OCI-LY1 (cell line): ENCODE results near the gene SMYD3.

Experiments used
- H2AFZ ChIP-seq: fragments of 200-600 bp; sonication (generic), shearing (Covaris generic); 2 replicates; pipeline ENCODE4 v1.6.0; 2014; ENCODE audit warnings: antibody characterized with exemption, mild to moderate bottlenecking, low read length
- H3F3A ChIP-seq: fragments of 200-600 bp; sonication (generic), shearing (Covaris generic); 2 replicates; pipeline ENCODE4 v1.6.0; 2014; ENCODE audit warnings: mild to moderate bottlenecking, antibody characterized with exemption, low read length, moderate library complexity; ENCODE audit not compliant: insufficient read depth
- H3K27ac ChIP-seq: fragments of 200-600 bp; sonication (generic); 2 replicates; pipeline ENCODE4 v1.5.1; 2014; ENCODE audit warnings: low read length, mixed run types, mild to moderate bottlenecking, low read depth; ENCODE audit not compliant: poor library complexity, severe bottlenecking
- H3K27me3 ChIP-seq: fragments of 200-600 bp; sonication (generic); 2 replicates; pipeline ENCODE4 v1.6.0; 2014; ENCODE audit warnings: antibody characterized with exemption, mild to moderate bottlenecking, low read length, moderate library complexity; ENCODE audit not compliant: insufficient read depth
- H3K36me3 ChIP-seq: fragments of 200-600 bp; sonication (generic); 2 replicates; pipeline ENCODE4 v1.6.1; 2014; ENCODE audit warnings: mild to moderate bottlenecking, antibody characterized with exemption, low read length, moderate library complexity, mixed read lengths; ENCODE audit not compliant: insufficient read depth
- H3K4me1 ChIP-seq: fragments of 200-600 bp; sonication (generic); 2 replicates; pipeline ENCODE4 v1.5.1; 2014; ENCODE audit warnings: mild to moderate bottlenecking, low read length, moderate library complexity; ENCODE audit not compliant: insufficient read depth, severe bottlenecking
- H3K4me2 ChIP-seq: fragments of 200-600 bp; sonication (generic), shearing (Covaris generic); 2 replicates; pipeline ENCODE4 v1.6.1; 2014; ENCODE audit warnings: low read length
- H3K4me3 ChIP-seq: fragments of 200-600 bp; sonication (generic); 2 replicates; pipeline ENCODE4 v1.5.1; 2014; ENCODE audit warnings: low read length, low read depth, mild to moderate bottlenecking, mixed read lengths; ENCODE audit not compliant: poor library complexity, severe bottlenecking
- H3K79me2 ChIP-seq: fragments of 200-600 bp; shearing (Covaris generic); 2 replicates; pipeline ENCODE4 v1.6.1; 2016; ENCODE audit warnings: mixed run types, low read length, mixed read lengths; ENCODE audit not compliant: insufficient read depth
- H3K9ac ChIP-seq: fragments of 200-600 bp; sonication (generic), shearing (Covaris generic); 2 replicates; pipeline ENCODE4 v1.6.1; 2014; ENCODE audit warnings: mild to moderate bottlenecking, low read length, mixed read lengths
- H3K9me2 ChIP-seq: fragments of 200-600 bp; sonication (generic), shearing (Covaris generic); 2 replicates; pipeline ENCODE4 v1.6.1; 2014; ENCODE audit warnings: low read depth, mild to moderate bottlenecking, low read length, mixed read lengths
- H3K9me3 ChIP-seq: fragments of 200-600 bp; shearing (Covaris generic); 2 replicates; pipeline ENCODE4 v1.6.1; 2014; ENCODE audit warnings: low read length, mixed read lengths
- H4K20me1 ChIP-seq: fragments of 200-600 bp; sonication (generic), shearing (Covaris generic); 2 replicates; pipeline ENCODE4 v1.6.0; 2016; ENCODE audit warnings: mild to moderate bottlenecking, low read length; ENCODE audit not compliant: insufficient read depth
- CTCF ChIP-seq: fragments of 200-600 bp; sonication (generic), shearing (Covaris generic); IDR thresholded peaks from 2 replicates; pipeline ENCODE4 v1.5.1; 2017; ENCODE audit warnings: mild to moderate bottlenecking, antibody characterized with exemption, low read length, moderate library complexity, mixed read lengths
- EZH2 ChIP-seq: fragments of 200-600 bp; sonication (generic), shearing (Covaris generic); IDR thresholded peaks from 2 replicates; pipeline ENCODE4 v1.8.0; 2017; ENCODE audit warnings: borderline replicate concordance, mixed run types, mild to moderate bottlenecking, antibody characterized with exemption, low read length, moderate library complexity, mixed read lengths

SMYD3 gene

GRCh38 chr1:245991266-245991665, 515.8 kb downstream of the SMYD3 start:
- TF ChIP-seq CTCF (no peak), EZH2 (no peak)
- Histone ChIP-seq H3K27ac (no peak overlapping the region), H3K9ac (no peak overlapping the region), H3K79me2 (no peaks in the 10 kb centered on the region), H3K4me2 (no peak overlapping the region), H4K20me1 (no peaks in the 10 kb centered on the region), H3K36me3 (no peaks in the 10 kb centered on the region), H3K9me3 (no peaks in the 10 kb centered on the region), H3K4me1 (no peaks in the 10 kb centered on the region), H3K27me3 (no peaks in the 10 kb centered on the region), H3K4me3 (no peak overlapping the region), H3F3A (no peaks in the 10 kb centered on the region), H2AFZ (no peak overlapping the region), H3K9me2 (no peaks in the 10 kb centered on the region)

GRCh38 chr1:245990315-245991022, 516.6 kb downstream of the SMYD3 start:
- H2AFZ ChIP-seq, result no peak overlapping the region
- no peaks in the 10 kb centered on the region for H3K36me3 ChIP-seq
- H3K4me1 ChIP-seq, result no peaks in the 10 kb centered on the region
- H4K20me1 ChIP-seq, result no peaks in the 10 kb centered on the region
- no peak overlapping the region for H3K9ac ChIP-seq
- H3F3A ChIP-seq, result no peaks in the 10 kb centered on the region
- no peak overlapping the region for H3K4me2 ChIP-seq
- no peak overlapping the region for H3K4me3 ChIP-seq
- no peaks in the 10 kb centered on the region for H3K9me3 ChIP-seq
- H3K9me2 ChIP-seq, result no peaks in the 10 kb centered on the region
- TF ChIP-seq EZH2 (no peak), CTCF (no peak)
- no peaks in the 10 kb centered on the region for H3K79me2 ChIP-seq
- no peaks in the 10 kb centered on the region for H3K27me3 ChIP-seq
- no peak overlapping the region for H3K27ac ChIP-seq

- Histone ChIP-seq H3K4me2 (no peak overlapping the region), H3K36me3 (no peaks in the 10 kb centered on the region), H3K27me3 (no peaks in the 10 kb centered on the region), H3F3A (no peaks in the 10 kb centered on the region), H2AFZ (no peak overlapping the region), H3K4me3 (no peak overlapping the region), H3K27ac (no peak overlapping the region), H4K20me1 (no peaks in the 10 kb centered on the region), H3K4me1 (no peaks in the 10 kb centered on the region), H3K9ac (no peak overlapping the region), H3K9me2 (no peaks in the 10 kb centered on the region), H3K79me2 (no peaks in the 10 kb centered on the region), H3K9me3 (no peaks in the 10 kb centered on the region)
- TF ChIP-seq CTCF (no peak), EZH2 (no peak)
Observed at GRCh38 chr1:245988393-245989078, 518.5 kb downstream of the SMYD3 start.
